ENCODE results near the gene MXD4.

GRCh38 chr4:2284934-2285612, 23.2 kb upstream of the MXD4 start:
- TF ChIP-seq CTCF (IDR thresholded peaks at IDR 0.05) = no peak
- no peak for TF ChIP-seq POLR2A (IDR thresholded peaks at IDR 0.05)
